ENCODE results near the gene FAM110C.

FAM110C gene

DNA sequence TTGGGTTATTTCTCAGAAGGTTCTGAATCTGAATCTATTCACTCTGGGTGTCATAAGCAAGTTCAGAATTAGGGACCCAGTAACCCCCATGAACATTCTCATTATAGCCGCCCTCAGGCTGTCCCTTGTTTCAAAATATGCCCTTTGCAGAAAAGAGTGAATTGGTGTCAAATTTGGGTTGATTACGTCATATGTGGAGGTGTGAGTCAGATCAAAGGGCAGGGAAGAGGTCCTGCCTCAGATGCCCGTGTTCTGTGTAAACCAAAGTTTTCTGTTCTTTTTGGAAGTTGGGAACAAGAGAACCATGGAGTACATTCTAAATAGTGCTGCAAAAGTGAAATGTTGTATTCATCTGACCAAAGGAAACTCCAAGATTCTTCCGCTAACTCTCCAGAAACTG is 5.8 kb downstream of the FAM110C start:
- Histone ChIP-seq H3K4me1 (ENCODE audit: control insufficient read depth, low read length) (no peaks in the 10 kb centered on the region), H3F3A (ENCODE audit: control insufficient read depth, insufficient read depth) (no peaks in the 10 kb centered on the region), H4K20me1 (ENCODE audit: control insufficient read depth, insufficient read depth, low read depth, low read length) (no peaks in the 10 kb centered on the region), H3K79me2 (ENCODE audit: control insufficient read depth, low read length) (no peaks in the 10 kb centered on the region), H3K27ac (ENCODE audit: low read depth, low read length) (no peak overlapping the region), H3K27me3 (ENCODE audit: control insufficient read depth, low read length) (no peaks in the 10 kb centered on the region), H3K4me3 (ENCODE audit: low read length) (no peak overlapping the region), H3K9me2 (replicated peaks; ENCODE audit: control insufficient read depth, low read length) (no peaks in the 10 kb centered on the region), H3K9me3 (ENCODE audit: control insufficient read depth, insufficient read depth, low read length) (no peaks in the 10 kb centered on the region), H3K36me3 (ENCODE audit: control insufficient read depth, low read length) (no peaks in the 10 kb centered on the region), H3K4me2 (ENCODE audit: low read length) (no peak overlapping the region)
- no peak for TF ChIP-seq EZH2phosphoT487 (IDR thresholded peaks at IDR 0.05; ENCODE audit: borderline replicate concordance, low read length)
- TF ChIP-seq, protein P1, sequence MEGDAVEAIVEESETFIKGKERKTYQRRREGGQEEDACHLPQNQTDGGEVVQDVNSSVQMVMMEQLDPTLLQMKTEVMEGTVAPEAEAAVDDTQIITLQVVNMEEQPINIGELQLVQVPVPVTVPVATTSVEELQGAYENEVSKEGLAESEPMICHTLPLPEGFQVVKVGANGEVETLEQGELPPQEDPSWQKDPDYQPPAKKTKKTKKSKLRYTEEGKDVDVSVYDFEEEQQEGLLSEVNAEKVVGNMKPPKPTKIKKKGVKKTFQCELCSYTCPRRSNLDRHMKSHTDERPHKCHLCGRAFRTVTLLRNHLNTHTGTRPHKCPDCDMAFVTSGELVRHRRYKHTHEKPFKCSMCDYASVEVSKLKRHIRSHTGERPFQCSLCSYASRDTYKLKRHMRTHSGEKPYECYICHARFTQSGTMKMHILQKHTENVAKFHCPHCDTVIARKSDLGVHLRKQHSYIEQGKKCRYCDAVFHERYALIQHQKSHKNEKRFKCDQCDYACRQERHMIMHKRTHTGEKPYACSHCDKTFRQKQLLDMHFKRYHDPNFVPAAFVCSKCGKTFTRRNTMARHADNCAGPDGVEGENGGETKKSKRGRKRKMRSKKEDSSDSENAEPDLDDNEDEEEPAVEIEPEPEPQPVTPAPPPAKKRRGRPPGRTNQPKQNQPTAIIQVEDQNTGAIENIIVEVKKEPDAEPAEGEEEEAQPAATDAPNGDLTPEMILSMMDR (IDR thresholded peaks at IDR 0.05; ENCODE audit: low read depth, low read length, poor library complexity, severe bottlenecking) = no peak

DNA sequence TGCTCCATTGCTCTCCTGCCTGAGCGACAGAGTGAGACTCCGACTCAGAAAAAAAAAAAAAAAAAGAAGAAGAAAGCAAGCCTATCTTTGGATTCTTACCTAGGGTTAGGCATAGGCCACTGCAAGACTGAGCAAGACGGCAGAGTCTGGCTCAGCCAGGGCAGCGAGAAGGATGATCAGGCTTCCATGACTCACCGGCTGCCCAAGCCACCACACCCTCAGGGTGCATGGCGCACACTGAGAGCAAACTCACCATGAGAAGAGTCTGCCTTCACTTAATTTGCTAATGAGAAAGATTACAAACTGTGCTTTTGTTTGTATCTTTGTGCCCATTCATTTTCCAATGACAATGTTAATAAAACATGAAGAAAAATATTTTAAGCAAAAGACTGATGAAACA is 8.2 kb downstream of the FAM110C start:
- no peaks in the 10 kb centered on the region for H3K27me3 ChIP-seq (ENCODE audit: control insufficient read depth, low read length)
- H4K20me1 ChIP-seq (ENCODE audit: control insufficient read depth, insufficient read depth, low read depth, low read length) = no peaks in the 10 kb centered on the region
- H3K4me1 ChIP-seq (ENCODE audit: control insufficient read depth, low read length) = no peaks in the 10 kb centered on the region
- H3K36me3 ChIP-seq (ENCODE audit: control insufficient read depth, low read length) = no peaks in the 10 kb centered on the region
- no peaks in the 10 kb centered on the region for H3K9me3 ChIP-seq (ENCODE audit: control insufficient read depth, insufficient read depth, low read length)
- TF ChIP-seq EZH2phosphoT487 (IDR thresholded peaks at IDR 0.05; ENCODE audit: borderline replicate concordance, low read length) = no peak
- TF ChIP-seq, protein P1 (IDR thresholded peaks at IDR 0.05; ENCODE audit: low read depth, low read length, poor library complexity, severe bottlenecking) = no peak
- H3K4me3 ChIP-seq (ENCODE audit: low read length) = no peak overlapping the region
- H3K4me2 ChIP-seq (ENCODE audit: low read length) = no peak overlapping the region
- no peaks in the 10 kb centered on the region for H3K79me2 ChIP-seq (ENCODE audit: control insufficient read depth, low read length)
- no peak overlapping the region for H3K27ac ChIP-seq (ENCODE audit: low read depth, low read length)
- H3F3A ChIP-seq (ENCODE audit: control insufficient read depth, insufficient read depth) = no peaks in the 10 kb centered on the region
- no peaks in the 10 kb centered on the region for H3K9me2 ChIP-seq (replicated peaks; ENCODE audit: control insufficient read depth, low read length)

DNA sequence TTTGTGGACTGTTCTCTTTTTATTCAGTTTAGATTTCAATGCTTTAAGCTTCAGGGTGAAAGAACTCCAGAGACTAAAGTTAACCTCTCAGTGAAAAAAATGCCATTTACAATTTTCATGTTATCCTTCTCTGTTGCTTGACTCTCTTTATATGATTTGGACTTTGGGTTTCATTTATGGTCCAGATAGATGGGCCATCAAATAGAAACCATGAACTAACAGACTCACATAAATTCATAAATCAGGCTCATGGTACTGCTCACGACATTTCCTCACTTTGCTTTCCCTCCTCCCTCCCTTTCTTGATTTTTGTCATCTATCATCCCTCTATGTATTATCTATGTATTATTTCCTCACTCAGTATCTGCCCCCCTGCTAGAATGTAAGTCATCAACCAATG is 10.0 kb downstream of the FAM110C start:
- Histone ChIP-seq H3K4me3 (ENCODE audit: low read length) (no peak overlapping the region), H3K4me1 (ENCODE audit: control insufficient read depth, low read length) (no peaks in the 10 kb centered on the region), H4K20me1 (ENCODE audit: control insufficient read depth, insufficient read depth, low read depth, low read length) (no peaks in the 10 kb centered on the region), H3K4me2 (ENCODE audit: low read length) (no peak overlapping the region), H3F3A (ENCODE audit: control insufficient read depth, insufficient read depth) (no peaks in the 10 kb centered on the region), H3K9me3 (ENCODE audit: control insufficient read depth, insufficient read depth, low read length) (no peaks in the 10 kb centered on the region), H3K27ac (ENCODE audit: low read depth, low read length) (no peak overlapping the region), H3K27me3 (ENCODE audit: control insufficient read depth, low read length) (no peaks in the 10 kb centered on the region), H3K79me2 (ENCODE audit: control insufficient read depth, low read length) (no peaks in the 10 kb centered on the region), H3K9me2 (replicated peaks; ENCODE audit: control insufficient read depth, low read length) (no peaks in the 10 kb centered on the region), H3K36me3 (ENCODE audit: control insufficient read depth, low read length) (no peaks in the 10 kb centered on the region)
- TF ChIP-seq, protein P1 (IDR thresholded peaks at IDR 0.05; ENCODE audit: low read depth, low read length, poor library complexity, severe bottlenecking) = no peak
- no peak for TF ChIP-seq EZH2phosphoT487 (IDR thresholded peaks at IDR 0.05; ENCODE audit: borderline replicate concordance, low read length)

DNA sequence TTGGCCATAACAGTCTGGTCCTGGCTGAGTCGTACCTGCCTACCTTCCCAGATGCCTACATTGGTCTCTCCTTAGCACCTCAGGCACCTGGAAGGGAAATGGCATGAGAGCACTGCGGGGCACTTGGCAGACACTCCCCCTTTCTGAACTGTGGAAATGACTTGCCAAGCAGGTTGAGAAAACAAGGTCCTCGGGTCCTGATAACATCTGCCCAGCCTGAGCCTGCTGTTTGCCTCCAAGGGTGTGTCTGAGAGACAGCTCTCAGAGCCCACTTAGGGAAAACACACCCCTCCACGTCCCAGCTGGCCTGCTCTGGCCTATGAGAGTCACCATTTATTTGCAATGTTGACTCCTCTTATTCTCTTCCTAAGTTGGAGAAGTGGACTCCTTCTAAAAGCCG is 10.5 kb downstream of the FAM110C start:
- Histone ChIP-seq H3K79me2 (ENCODE audit: control insufficient read depth, low read length) (no peaks in the 10 kb centered on the region), H4K20me1 (ENCODE audit: control insufficient read depth, insufficient read depth, low read depth, low read length) (no peaks in the 10 kb centered on the region), H3F3A (ENCODE audit: control insufficient read depth, insufficient read depth) (no peaks in the 10 kb centered on the region), H3K4me1 (ENCODE audit: control insufficient read depth, low read length) (no peaks in the 10 kb centered on the region), H3K4me2 (ENCODE audit: low read length) (no peak overlapping the region), H3K9me3 (ENCODE audit: control insufficient read depth, insufficient read depth, low read length) (no peaks in the 10 kb centered on the region), H3K4me3 (ENCODE audit: low read length) (no peak overlapping the region), H3K27ac (ENCODE audit: low read depth, low read length) (no peak overlapping the region), H3K36me3 (ENCODE audit: control insufficient read depth, low read length) (no peaks in the 10 kb centered on the region), H3K9me2 (replicated peaks; ENCODE audit: control insufficient read depth, low read length) (no peaks in the 10 kb centered on the region), H3K27me3 (ENCODE audit: control insufficient read depth, low read length) (no peaks in the 10 kb centered on the region)
- TF ChIP-seq, protein P1 (IDR thresholded peaks at IDR 0.05; ENCODE audit: low read depth, low read length, poor library complexity, severe bottlenecking) = no peak
- no peak for TF ChIP-seq EZH2phosphoT487 (IDR thresholded peaks at IDR 0.05; ENCODE audit: borderline replicate concordance, low read length)
